Nephron progenitor cell (in vitro differentiated cells): ENCODE measurements around the gene MGMT.

Experiments used
- DNase-seq: peaks from one replicate; pipeline ENCODE4 v3.0.0; 2021
- H3K27ac Mint-ChIP-seq: 2 replicates; pipeline ENCODE4 v1.8.0; 2021; ENCODE audit warnings: mild to moderate bottlenecking, moderate library complexity, mixed read lengths
- H3K27me3 Mint-ChIP-seq: 2 replicates; pipeline ENCODE4 v1.8.0; 2021; ENCODE audit warnings: mild to moderate bottlenecking, low read depth, mixed read lengths; ENCODE audit not compliant: poor library complexity
- H3K36me3 Mint-ChIP-seq: 2 replicates; pipeline ENCODE4 v1.8.0; 2021; ENCODE audit warnings: low read depth, mixed read lengths
- H3K4me1 Mint-ChIP-seq: 2 replicates; pipeline ENCODE4 v1.8.0; 2021; ENCODE audit warnings: mixed read lengths
- H3K4me3 Mint-ChIP-seq: 2 replicates; pipeline ENCODE4 v1.8.0; 2021; ENCODE audit warnings: mild to moderate bottlenecking, moderate library complexity, mixed read lengths
- H3K9me3 Mint-ChIP-seq: 2 replicates; pipeline ENCODE4 v1.8.0; 2021; ENCODE audit warnings: mild to moderate bottlenecking, moderate library complexity, mixed read lengths
- CTCF ChIP-seq: fragments of 200-600 bp; sonication (generic); IDR thresholded peaks from 2 replicates; pipeline ENCODE4 v1.5.0; 2021; ENCODE audit warnings: antibody characterized with exemption

MGMT gene

GRCh38 chr10:129474642-129475041 is 7.6 kb downstream of the MGMT start:
- Mint-ChIP-seq H3K27ac (no peak overlapping the region), H3K4me1 (peaks cover 48% of the 10 kb centered on the region), H3K4me3 (no peak overlapping the region), H3K27me3 (peaks cover 5% of the 10 kb centered on the region), H3K9me3 (peaks cover 9% of the 10 kb centered on the region), H3K36me3 (peaks cover 46% of the 10 kb centered on the region)
- no peak for TF ChIP-seq CTCF
- no peak for DNase-seq

GRCh38 chr10:129476431-129476830 is 9.4 kb downstream of the MGMT start:
- H3K27ac Mint-ChIP-seq: no peak overlapping the region
- H3K36me3 Mint-ChIP-seq: peaks cover 46% of the 10 kb centered on the region
- H3K9me3 Mint-ChIP-seq: peaks cover 23% of the 10 kb centered on the region
- TF ChIP-seq CTCF: no peak
- no peak for DNase-seq
- no peak overlapping the region for H3K4me3 Mint-ChIP-seq
- peaks cover 37% of the 10 kb centered on the region for H3K4me1 Mint-ChIP-seq
- peaks cover 2% of the 10 kb centered on the region for H3K27me3 Mint-ChIP-seq

DNA sequence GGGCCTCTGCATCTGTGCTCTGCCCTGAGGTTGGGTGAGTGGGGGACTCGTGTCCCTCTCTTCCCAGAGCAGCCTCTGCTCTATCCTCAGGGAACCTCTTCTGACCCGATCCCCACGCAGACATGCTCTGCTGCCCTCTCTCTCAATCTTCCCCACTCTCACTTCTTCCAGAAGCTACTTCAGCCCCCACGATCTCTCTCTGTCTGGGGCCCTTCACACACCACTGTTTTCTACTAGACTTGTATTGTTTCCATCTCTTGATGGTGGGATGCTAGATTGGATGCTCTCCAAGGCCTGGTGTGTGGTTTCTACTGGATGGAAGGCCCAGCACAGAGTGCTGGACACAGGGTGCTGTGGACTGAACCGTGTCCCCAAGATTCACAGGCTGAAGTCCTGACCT is 10.0 kb downstream of the MGMT start:
- Mint-ChIP-seq H3K9me3 (peaks cover 29% of the 10 kb centered on the region), H3K36me3 (peaks cover 47% of the 10 kb centered on the region), H3K27ac (peak overlapping the region; percentile 62), H3K27me3 (peaks cover 2% of the 10 kb centered on the region), H3K4me3 (no peak overlapping the region), H3K4me1 (peaks cover 32% of the 10 kb centered on the region)
- no peak for DNase-seq
- no peak for TF ChIP-seq CTCF

- DNase-seq: no peak
- no peak for TF ChIP-seq CTCF
- H3K27me3 Mint-ChIP-seq: no peaks in the 10 kb centered on the region
- H3K27ac Mint-ChIP-seq: no peak overlapping the region
- peaks cover 10% of the 10 kb centered on the region for H3K4me1 Mint-ChIP-seq
- H3K9me3 Mint-ChIP-seq: peaks cover 74% of the 10 kb centered on the region
- H3K4me3 Mint-ChIP-seq: no peak overlapping the region
- H3K36me3 Mint-ChIP-seq: peaks cover 81% of the 10 kb centered on the region
These were observed 14.6 kb downstream of the MGMT start for GRCh38 chr10:129481641-129482040.

GRCh38 chr10:129483430-129484010 is 16.5 kb downstream of the MGMT start:
- H3K9me3 Mint-ChIP-seq: peaks cover 89% of the 10 kb centered on the region
- H3K4me3 Mint-ChIP-seq: no peak overlapping the region
- no peak for TF ChIP-seq CTCF
- no peak for DNase-seq
- H3K27me3 Mint-ChIP-seq: no peaks in the 10 kb centered on the region
- H3K27ac Mint-ChIP-seq: no peak overlapping the region
- no peaks in the 10 kb centered on the region for H3K4me1 Mint-ChIP-seq
- H3K36me3 Mint-ChIP-seq: peaks cover 69% of the 10 kb centered on the region

- peaks cover 95% of the 10 kb centered on the region for H3K9me3 Mint-ChIP-seq
- no peak overlapping the region for H3K4me3 Mint-ChIP-seq
These were observed 19.8 kb downstream of the MGMT start for GRCh38 chr10:129486805-129487204.

More at GRCh38 chr10:129486805-129487204, 19.8 kb downstream of the MGMT start:
- no peak for TF ChIP-seq CTCF
- DNase-seq: no peak
- Mint-ChIP-seq H3K4me1 (no peaks in the 10 kb centered on the region), H3K36me3 (peaks cover 71% of the 10 kb centered on the region), H3K27me3 (peaks cover 3% of the 10 kb centered on the region), H3K27ac (no peak overlapping the region)
